ENCODE results near the gene FBXL17.

DNA sequence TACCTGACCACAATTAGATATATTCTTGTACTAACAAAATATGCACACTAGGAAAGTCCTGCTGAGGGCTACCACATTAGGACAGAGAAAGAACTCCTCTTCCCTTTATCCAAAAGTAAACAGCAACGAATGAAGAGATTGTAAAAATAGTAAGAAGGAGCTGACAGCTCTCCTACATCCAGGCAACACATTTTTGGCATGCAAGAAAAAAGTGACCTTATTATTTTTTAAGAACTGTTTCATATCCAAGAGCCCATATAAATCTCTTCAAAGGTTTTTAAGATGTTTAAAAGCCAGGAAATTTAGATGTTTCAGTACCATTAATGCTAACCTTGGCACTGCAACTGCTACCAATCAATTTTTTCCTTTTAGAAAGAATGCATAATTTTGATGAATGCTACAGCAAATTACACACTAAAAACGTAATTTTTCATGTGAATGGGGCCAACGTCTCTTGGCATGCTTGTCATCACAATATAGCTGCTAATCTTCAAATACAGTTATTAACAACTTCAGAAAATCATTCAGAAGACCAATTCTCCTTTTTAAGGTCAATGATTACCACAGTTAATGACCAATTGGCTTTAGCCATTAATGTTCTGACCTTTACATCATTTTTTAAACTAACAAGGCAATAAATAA lies 132.0 kb downstream of the FBXL17 start:
- no peak for TF ChIP-seq RFX5 (IDR thresholded peaks at IDR 0.05; ENCODE audit: low read depth, low read length)
- no peak for TF ChIP-seq RCOR1 (IDR thresholded peaks at IDR 0.05; ENCODE audit: insufficient replicate concordance, low read length)
- no peak for TF ChIP-seq CEBPB (IDR thresholded peaks at IDR 0.05; ENCODE audit: low read depth, low read length)
- no peak for TF ChIP-seq MAFK (IDR thresholded peaks at IDR 0.05; ENCODE audit: low read depth, low read length)
- no peak for TF ChIP-seq POLR2A (IDR thresholded peaks at IDR 0.05; ENCODE audit: low read depth, low read length)
- no peak for TF ChIP-seq MXI1 (IDR thresholded peaks at IDR 0.05; ENCODE audit: borderline replicate concordance, low read depth, low read length)
- TF ChIP-seq, protein P1, sequence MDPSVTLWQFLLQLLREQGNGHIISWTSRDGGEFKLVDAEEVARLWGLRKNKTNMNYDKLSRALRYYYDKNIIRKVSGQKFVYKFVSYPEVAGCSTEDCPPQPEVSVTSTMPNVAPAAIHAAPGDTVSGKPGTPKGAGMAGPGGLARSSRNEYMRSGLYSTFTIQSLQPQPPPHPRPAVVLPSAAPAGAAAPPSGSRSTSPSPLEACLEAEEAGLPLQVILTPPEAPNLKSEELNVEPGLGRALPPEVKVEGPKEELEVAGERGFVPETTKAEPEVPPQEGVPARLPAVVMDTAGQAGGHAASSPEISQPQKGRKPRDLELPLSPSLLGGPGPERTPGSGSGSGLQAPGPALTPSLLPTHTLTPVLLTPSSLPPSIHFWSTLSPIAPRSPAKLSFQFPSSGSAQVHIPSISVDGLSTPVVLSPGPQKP (IDR thresholded peaks at IDR 0.05; ENCODE audit: borderline replicate concordance, low read depth, low read length), result no peak
- TF ChIP-seq, protein P2, sequence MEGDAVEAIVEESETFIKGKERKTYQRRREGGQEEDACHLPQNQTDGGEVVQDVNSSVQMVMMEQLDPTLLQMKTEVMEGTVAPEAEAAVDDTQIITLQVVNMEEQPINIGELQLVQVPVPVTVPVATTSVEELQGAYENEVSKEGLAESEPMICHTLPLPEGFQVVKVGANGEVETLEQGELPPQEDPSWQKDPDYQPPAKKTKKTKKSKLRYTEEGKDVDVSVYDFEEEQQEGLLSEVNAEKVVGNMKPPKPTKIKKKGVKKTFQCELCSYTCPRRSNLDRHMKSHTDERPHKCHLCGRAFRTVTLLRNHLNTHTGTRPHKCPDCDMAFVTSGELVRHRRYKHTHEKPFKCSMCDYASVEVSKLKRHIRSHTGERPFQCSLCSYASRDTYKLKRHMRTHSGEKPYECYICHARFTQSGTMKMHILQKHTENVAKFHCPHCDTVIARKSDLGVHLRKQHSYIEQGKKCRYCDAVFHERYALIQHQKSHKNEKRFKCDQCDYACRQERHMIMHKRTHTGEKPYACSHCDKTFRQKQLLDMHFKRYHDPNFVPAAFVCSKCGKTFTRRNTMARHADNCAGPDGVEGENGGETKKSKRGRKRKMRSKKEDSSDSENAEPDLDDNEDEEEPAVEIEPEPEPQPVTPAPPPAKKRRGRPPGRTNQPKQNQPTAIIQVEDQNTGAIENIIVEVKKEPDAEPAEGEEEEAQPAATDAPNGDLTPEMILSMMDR (conservative IDR thresholded peaks at IDR 0.05; ENCODE audit: low read depth, low read length), result no peak
- no peak for TF ChIP-seq MAZ (IDR thresholded peaks at IDR 0.05; ENCODE audit: borderline replicate concordance, low read depth, low read length)
- TF ChIP-seq, protein P3, sequence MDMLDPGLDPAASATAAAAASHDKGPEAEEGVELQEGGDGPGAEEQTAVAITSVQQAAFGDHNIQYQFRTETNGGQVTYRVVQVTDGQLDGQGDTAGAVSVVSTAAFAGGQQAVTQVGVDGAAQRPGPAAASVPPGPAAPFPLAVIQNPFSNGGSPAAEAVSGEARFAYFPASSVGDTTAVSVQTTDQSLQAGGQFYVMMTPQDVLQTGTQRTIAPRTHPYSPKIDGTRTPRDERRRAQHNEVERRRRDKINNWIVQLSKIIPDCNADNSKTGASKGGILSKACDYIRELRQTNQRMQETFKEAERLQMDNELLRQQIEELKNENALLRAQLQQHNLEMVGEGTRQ (IDR thresholded peaks at IDR 0.05; ENCODE audit: low read depth, low read length), result no peak
- TF ChIP-seq BHLHE40 (IDR thresholded peaks at IDR 0.05; ENCODE audit: low read depth, low read length), result no peak
- no peak for TF ChIP-seq NFE2L2 (IDR thresholded peaks at IDR 0.05; ENCODE audit: low read depth, low read length)
- no peak for TF ChIP-seq RAD21 (IDR thresholded peaks at IDR 0.05; ENCODE audit: low read length)
- TF ChIP-seq FOS (IDR thresholded peaks at IDR 0.05; ENCODE audit: low read depth, low read length), result no peak

Data from IMR-90 (cell line).